ENCODE results near the gene LIG1. TPM values are rescaled to one million over a fixed set of nuclear protein-coding genes. Genes with fewer than 3 reads are reported as not detected.

The LIG1 gene
- total and polyA plus RNA-seq, 9 of the 15 experiments (the other 6 are each of a cell fraction or from before 2014, with no cell fraction given) = 9.6 to 114 (median 71.1) TPM

- no peaks in the 10 kb centered on the region for H3K27me3 ChIP-seq (ENCODE audit: control insufficient read depth in 2 of 2, insufficient read depth in 2 of 2, low read length in 2 of 2)
- intact Hi-C loops (cut with micrococcal nuclease) (no loop called here), in situ Hi-C loops (cut with MboI) (no loop called here)
- no peak overlapping the region for H2AFZ ChIP-seq (ENCODE audit: low read depth, low read length)
- 83% methylated on average over 5 of the region's 6 CpGs for WGBS (ENCODE audit: insufficient coverage, low coverage, missing lambda C conversion rate)
- peaks cover 0 to 11% of the 10 kb centered on the region in 2 experiments; a peak in 1 of 5 replicates for H3K4me1 ChIP-seq (replicated peaks in 1 of 2; ENCODE audit: control insufficient read depth in 2 of 2, insufficient read depth in 2 of 2, low read length in 2 of 2)
- no TSS peak for BruUV-seq (replicated peaks)
- H3K9ac ChIP-seq (ENCODE audit: insufficient read depth in 1 of 2, low read depth in 2 of 2, low read length in 2 of 2) = no peak overlapping the region
- no peaks in the 10 kb centered on the region for H3K9me3 ChIP-seq (replicated peaks; ENCODE audit: control insufficient read depth, insufficient read depth, low read depth, low read length)
- ATAC-seq (no peak), FAIRE-seq (no peak), DNase-seq (ENCODE audit: extremely low read depth in 1 of 4, low spot score in 3 of 4) (no peak)
- TF ChIP-seq ZFP36 (IDR thresholded peaks at IDR 0.05; ENCODE audit: low read depth, low read length, partially characterized antibody) (no peak), ZNF140 (CRISPR knock-in tag; IDR thresholded peaks at IDR 0.05) (no peak), FOXP4 (CRISPR knock-in tag; IDR thresholded peaks at IDR 0.05; ENCODE audit: borderline replicate concordance) (no peak), ZNF584 (CRISPR knock-in tag; IDR thresholded peaks at IDR 0.05; ENCODE audit: low read depth) (no peak), KDM4B (IDR thresholded peaks at IDR 0.05; ENCODE audit: borderline replicate concordance in 2 of 2, low read depth in 1 of 2) (no peak)
- POLR2A ChIA-PET = no interaction called here
- CTCF ChIA-PET (ENCODE audit: low intra/inter-chr PET ratio) = no interaction called here
- no peak overlapping the region for H3K4me3 ChIP-seq
- H4K20me1 ChIP-seq (replicated peaks; ENCODE audit: control insufficient read depth, insufficient read depth, low read length) = no peaks in the 10 kb centered on the region
- peaks cover 84% of the 10 kb centered on the region; the same call in 2 of the 3 replicates for H3K36me3 ChIP-seq (ENCODE audit: control insufficient read depth, insufficient read depth, low read length)
- H3K9me1 ChIP-seq (ENCODE audit: control insufficient read depth, insufficient read depth, low read length) = no peaks in the 10 kb centered on the region
- no peak overlapping the region for H3K4me2 ChIP-seq (ENCODE audit: insufficient read depth, low read length)
- H3K27ac ChIP-seq (ENCODE audit: extremely low read depth, low read depth, low read length) = no peak overlapping the region
- no peaks in the 10 kb centered on the region for H3K79me2 ChIP-seq (ENCODE audit: control insufficient read depth, insufficient read depth, low read length)
These were observed 37.0 kb downstream of the LIG1 start for GRCh38 chr19:48133094-48133493.

Data from K562 (cell line).